SU-DHL-6 (cell line): Measurements from ENCODE around the gene SLC4A3.

Source experiments
- EZH2phosphoT487 ChIP-seq: fragments of 200-600 bp; sonication (generic), shearing (Covaris generic); conservative IDR thresholded peaks from 2 replicates; pipeline ENCODE4 v1.6.1; 2018; ENCODE audit warnings: mild to moderate bottlenecking, antibody characterized with exemption, low read length, moderate library complexity, mixed read lengths
- TF ChIP-seq, protein P1 (sequence below): fragments of 200-600 bp; sonication (generic); IDR thresholded peaks from one replicate; pipeline ENCODE4 v1.5.1; 2017; ENCODE audit warnings: antibody characterized with exemption, mild to moderate bottlenecking, low read length, moderate library complexity; ENCODE audit not compliant: insufficient read depth, poor library complexity, severe bottlenecking

DNA sequence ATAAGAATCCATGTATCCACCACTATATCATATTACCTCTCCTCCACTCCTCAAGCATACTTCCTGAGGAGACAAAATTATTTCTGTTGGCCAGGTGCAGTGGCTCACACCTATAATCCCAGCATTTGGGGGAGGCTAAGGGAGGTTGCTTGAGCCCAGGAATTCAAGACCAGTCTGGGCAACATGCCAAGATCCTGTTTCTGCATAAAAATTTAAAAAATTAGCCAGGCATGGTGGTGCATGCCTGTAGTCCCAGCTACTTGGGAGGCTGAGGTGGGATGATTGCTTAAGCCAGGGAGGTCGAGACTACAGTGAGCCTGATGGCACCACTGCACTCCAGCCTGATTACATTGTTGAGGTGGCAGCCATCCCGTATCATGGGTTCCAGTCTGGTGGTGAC, 46.1 kb upstream of the SLC4A3 start:
- TF ChIP-seq, protein P1, sequence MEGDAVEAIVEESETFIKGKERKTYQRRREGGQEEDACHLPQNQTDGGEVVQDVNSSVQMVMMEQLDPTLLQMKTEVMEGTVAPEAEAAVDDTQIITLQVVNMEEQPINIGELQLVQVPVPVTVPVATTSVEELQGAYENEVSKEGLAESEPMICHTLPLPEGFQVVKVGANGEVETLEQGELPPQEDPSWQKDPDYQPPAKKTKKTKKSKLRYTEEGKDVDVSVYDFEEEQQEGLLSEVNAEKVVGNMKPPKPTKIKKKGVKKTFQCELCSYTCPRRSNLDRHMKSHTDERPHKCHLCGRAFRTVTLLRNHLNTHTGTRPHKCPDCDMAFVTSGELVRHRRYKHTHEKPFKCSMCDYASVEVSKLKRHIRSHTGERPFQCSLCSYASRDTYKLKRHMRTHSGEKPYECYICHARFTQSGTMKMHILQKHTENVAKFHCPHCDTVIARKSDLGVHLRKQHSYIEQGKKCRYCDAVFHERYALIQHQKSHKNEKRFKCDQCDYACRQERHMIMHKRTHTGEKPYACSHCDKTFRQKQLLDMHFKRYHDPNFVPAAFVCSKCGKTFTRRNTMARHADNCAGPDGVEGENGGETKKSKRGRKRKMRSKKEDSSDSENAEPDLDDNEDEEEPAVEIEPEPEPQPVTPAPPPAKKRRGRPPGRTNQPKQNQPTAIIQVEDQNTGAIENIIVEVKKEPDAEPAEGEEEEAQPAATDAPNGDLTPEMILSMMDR, result no peak
- TF ChIP-seq EZH2phosphoT487, result no peak
